Fibroblast of villous mesenchyme (primary cell): ENCODE results near the gene CDX2. TPM values are rescaled to one million over a fixed set of nuclear protein-coding genes. Genes with fewer than 3 reads are reported as not detected.
"Not testable (repeated sequence)": the region's sequence is repeated elsewhere in the genome, so short reads cannot be mapped to it uniquely, and the experiment has no call there.

ENCODE experiments used
- DNase-seq: peaks from one replicate; pipeline ENCODE4 v3.0.0-alpha.2; 2010; ENCODE audit warnings: low read depth
- H3K4me3 ChIP-seq: 2 replicates; pipeline ENCODE4 v1.5.1; 2011; ENCODE audit warnings: low read depth, mild to moderate bottlenecking, low read length
- CTCF ChIP-seq: IDR thresholded peaks from 2 replicates; pipeline ENCODE4 v1.5.1; 2012; ENCODE audit warnings: low read depth, mild to moderate bottlenecking, low read length; ENCODE audit not compliant: insufficient read depth
- total RNA-seq: library from RNA; depleted of rRNA; stranded (reverse); fragments of >200 nt; gene quantifications from 2 replicates; pipeline ENCODE4 v1.2.3, GENCODE V29; 2012

The CDX2 gene
- total RNA-seq, result not detected in 2 replicates

GRCh38 chr13:27969082-27969865 is at the start of gene CDX2:
Gene CDX2, minus strand, starts transcription at chr13:27969315. Its CDS starts 309 bp downstream, at chr13:27969006.
- no peak for TF ChIP-seq CTCF
- H3K4me3 ChIP-seq, result no peak within 1 kb of the TSS
- DNase-seq, result no peak

- no peak for TF ChIP-seq CTCF
- DNase-seq, result no peak
- no peak overlapping the region for H3K4me3 ChIP-seq
These were observed 45.2 kb upstream of the CDX2 start for GRCh38 chr13:28014301-28014700.

GRCh38 chr13:28013482-28013881 is 44.4 kb upstream of the CDX2 start:
- no peak for TF ChIP-seq CTCF
- H3K4me3 ChIP-seq, result no peak overlapping the region
- no peak for DNase-seq

- no peak for DNase-seq
- TF ChIP-seq CTCF, result no peak
- H3K4me3 ChIP-seq, result no peak overlapping the region
These were observed 43.8 kb upstream of the CDX2 start for GRCh38 chr13:28012896-28013295.

- DNase-seq, result no peak
- TF ChIP-seq CTCF, result no peak
These were observed 43.3 kb upstream of the CDX2 start for GRCh38 chr13:28012383-28012782.

GRCh38 chr13:28010046-28010445 is 40.9 kb upstream of the CDX2 start:
- no peak overlapping the region for H3K4me3 ChIP-seq
- no peak for TF ChIP-seq CTCF
- no peak for DNase-seq

More at GRCh38 chr13:28012383-28012782, 43.3 kb upstream of the CDX2 start:
- no peak overlapping the region for H3K4me3 ChIP-seq

- H3K4me3 ChIP-seq, DNase-seq: not testable (repeated sequence)
These were observed 35.9 kb upstream of the CDX2 start for GRCh38 chr13:28005016-28005415.
